ENCODE data around the gene OCA2. TPM values are rescaled to one million over a fixed set of nuclear protein-coding genes. Genes with fewer than 3 reads are reported as not detected.

OCA2 gene
- total and polyA plus RNA-seq, 10 donors = 0.39 to 3.0 (median 1.0) TPM

GRCh38 chr15:27842526-27842925 lies 256.6 kb downstream of the OCA2 start:
- WGBS, 5 donors = 83 to 91% (median 85%) methylated on average over 3 of the region's 3 CpGs
- Histone ChIP-seq H3K9me3 (peaks cover 0 to 17% (median 0%) of the 10 kb centered on the region in 8 donors), H3K36me3 (no peaks in the 10 kb centered on the region), H3K4me1 (no peaks in the 10 kb centered on the region), H3K27me3 (replicated peaks in 1 of 7) (no peaks in the 10 kb centered on the region), H3K27ac (no peak overlapping the region), H3K4me3 (no peak overlapping the region)
- TF ChIP-seq CTCF (IDR thresholded peaks at IDR 0.05 in 8 of 11, conservative IDR thresholded peaks at IDR 0.05 in 3 of 11) (no peak), POLR2A (IDR thresholded peaks at IDR 0.05) (no peak), POLR2AphosphoS5 (IDR thresholded peaks at IDR 0.05) (no peak)
- DNase-seq = no peak
- intact Hi-C loops (cut with DNase I; ENCODE audit: low total_unique reads) = no loop called here

GRCh38 chr15:27835233-27835939 lies 263.7 kb downstream of the OCA2 start:
- Histone ChIP-seq H3K27ac (no peak overlapping the region), H3K36me3 (no peaks in the 10 kb centered on the region), H3K4me1 (no peaks in the 10 kb centered on the region), H3K9me3 (peaks cover 0 to 36% (median 0%) of the 10 kb centered on the region in 8 donors), H3K4me3 (no peak overlapping the region), H3K27me3 (replicated peaks in 1 of 7) (no peaks in the 10 kb centered on the region)
- WGBS, 5 donors = 83 to 98% (median 87%) methylated on average over 13 of the region's 13 CpGs
- intact Hi-C loops (cut with DNase I; ENCODE audit: low total_unique reads) = no loop called here
- no peak for DNase-seq
- TF ChIP-seq POLR2A (IDR thresholded peaks at IDR 0.05) (no peak), POLR2AphosphoS5 (IDR thresholded peaks at IDR 0.05) (no peak), CTCF (IDR thresholded peaks at IDR 0.05 in 8 of 11, conservative IDR thresholded peaks at IDR 0.05 in 3 of 11) (no peak)

DNA sequence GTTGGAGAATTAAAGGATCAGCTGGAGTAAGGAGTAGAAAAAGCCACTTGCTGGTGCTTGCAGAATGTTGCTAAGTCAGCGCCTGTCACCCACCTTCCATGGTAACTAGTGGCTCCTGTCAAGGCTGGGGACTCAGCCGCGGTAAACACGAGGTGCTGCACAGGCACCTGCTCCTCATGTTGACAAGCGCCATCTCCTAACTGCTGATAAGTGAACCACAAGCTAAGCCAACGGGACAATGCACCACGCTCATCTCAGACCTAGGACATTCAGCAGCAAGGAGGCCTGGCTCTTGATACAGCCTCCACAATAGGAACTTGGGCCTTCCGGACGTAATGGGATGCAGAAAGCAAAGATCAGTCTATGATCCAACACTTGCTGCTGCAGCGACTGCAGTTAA lies 264.4 kb downstream of the OCA2 start:
- Histone ChIP-seq H3K27ac (no peak overlapping the region), H3K36me3 (no peaks in the 10 kb centered on the region), H3K4me1 (no peaks in the 10 kb centered on the region), H3K4me3 (no peak overlapping the region), H3K9me3 (peaks cover 0 to 36% (median 0%) of the 10 kb centered on the region in 8 donors), H3K27me3 (replicated peaks in 1 of 7) (no peaks in the 10 kb centered on the region)
- intact Hi-C loops (cut with DNase I; ENCODE audit: low total_unique reads) = no loop called here
- DNase-seq = no peak
- 87 to 97% (median 88%) methylated on average over 9 to 10 of the region's 10 CpGs for WGBS, 5 donors
- TF ChIP-seq CTCF (IDR thresholded peaks at IDR 0.05 in 8 of 11, conservative IDR thresholded peaks at IDR 0.05 in 3 of 11) (no peak), POLR2AphosphoS5 (IDR thresholded peaks at IDR 0.05) (no peak), POLR2A (IDR thresholded peaks at IDR 0.05) (no peak)

- Histone ChIP-seq H3K4me3 (no peak overlapping the region), H3K36me3 (no peaks in the 10 kb centered on the region), H3K27me3 (replicated peaks in 1 of 7) (no peaks in the 10 kb centered on the region), H3K9me3 (peaks cover 0 to 36% (median 0%) of the 10 kb centered on the region in 8 donors), H3K27ac (no peak overlapping the region), H3K4me1 (no peaks in the 10 kb centered on the region)
- TF ChIP-seq POLR2AphosphoS5 (IDR thresholded peaks at IDR 0.05) = no peak
- 58 to 78% (median 73%) methylated on average over 2 of the region's 2 CpGs for WGBS, 5 donors
- intact Hi-C loops (cut with DNase I; ENCODE audit: low total_unique reads) = no loop called here
- DNase-seq = no peak
Measured at GRCh38 chr15:27833974-27834373, 265.1 kb downstream of the OCA2 start.
